GM12878 (cell line): Measurements from ENCODE around the gene MRS2. TPM values are rescaled to one million over a fixed set of nuclear protein-coding genes. Genes with fewer than 3 reads are reported as not detected.

Experiments used
- ATAC-seq: fragments of 200-7000 bp; cut with Tn5 transposase; 3 replicates; pipeline ENCODE4 v1.9.1; 2020; ENCODE audit warnings: mild to moderate bottlenecking, moderate library complexity
- BruUV-seq: library from RNA; stranded (reverse); fragments of 400-500 nt; replicated peaks from 2 replicates; lab custom pipeline; 2021; lab: Mats Ljungman, UMichigan
- CTCF ChIA-PET: fragments of 300-600 bp; sonication (Branson Sonifier 250); formaldehyde crosslinking; extraction: SDS; loops from one replicate; lab custom pipeline; 2021; ENCODE audit warnings: inconsistent platforms; lab: Yijun Ruan, JAX
- POLR2A ChIA-PET: fragments of 350-600 bp; formaldehyde crosslinking; extraction: SDS; loops from one replicate; lab custom pipeline; 2021; ENCODE audit warnings: inconsistent platforms; lab: Charles Lee
- RAD21 ChIA-PET: fragments of 300-600 bp; sonication (Branson Sonifier 250); formaldehyde crosslinking; loops from one replicate; lab custom pipeline; 2023; ENCODE audit warnings: antibody characterized with exemption; ENCODE audit not compliant: unreplicated experiment; lab: Charles Lee
- SMC1A ChIA-PET: fragments of 300-600 bp; sonication (Branson Sonifier 250); formaldehyde crosslinking; loops from one replicate; lab custom pipeline; 2023; ENCODE audit not compliant: unreplicated experiment, uncharacterized antibody; lab: Charles Lee
- DNase-seq: peaks from one replicate; pipeline ENCODE4 v3.0.0-alpha.2; 2011; ENCODE audit warnings: low read depth, low spot score
- FAIRE-seq: peaks from 3 replicates; lab custom pipeline; 2011; peaks lifted over from hg19 to GRCh38; lab: Jason Lieb, UNC
- H2AFZ ChIP-seq: 2 replicates; pipeline ENCODE4 v1.6.0; 2011; ENCODE audit warnings: low read depth, low read length, control low read depth; ENCODE audit not compliant: control insufficient read depth
- H3K27ac ChIP-seq: 2 replicates; pipeline ENCODE4 v1.5.1; 2011; ENCODE audit warnings: control low read depth; ENCODE audit not compliant: control insufficient read depth, insufficient read depth
- H3K27me3 ChIP-seq, 2 experiments: replicated peaks in 1 of 2; 2 replicates each; pipeline versions ENCODE4 v1.6.0 to v1.6.1; 2011; ENCODE audit warnings: low read length in 1 of 2; ENCODE audit not compliant: control insufficient read depth in 2 of 2, insufficient read depth in 2 of 2
- H3K36me3 ChIP-seq, 2 experiments: 2 replicates each; pipeline ENCODE4 v1.5.1; 2011; ENCODE audit warnings: low read length in 1 of 2; ENCODE audit not compliant: control insufficient read depth in 2 of 2, insufficient read depth in 2 of 2
- H3K4me1 ChIP-seq: 2 replicates; pipeline ENCODE4 v1.6.1; 2011; ENCODE audit warnings: mild to moderate bottlenecking, low read length, moderate library complexity, mixed read lengths; ENCODE audit not compliant: control insufficient read depth, insufficient read depth
- H3K4me2 ChIP-seq: 2 replicates; pipeline ENCODE4 v1.6.0; 2011; ENCODE audit warnings: control low read depth; ENCODE audit not compliant: control insufficient read depth, insufficient read depth
- H3K4me3 ChIP-seq: fragments of 200-600 bp; sonication (generic); 2 replicates; pipeline ENCODE4 v1.5.1; 2016
- H3K79me2 ChIP-seq: 2 replicates; pipeline ENCODE4 v1.6.0; 2011; ENCODE audit warnings: low read length; ENCODE audit not compliant: control insufficient read depth, insufficient read depth
- H3K9ac ChIP-seq: 2 replicates; pipeline ENCODE4 v1.8.0; 2011; ENCODE audit warnings: low read length, control low read depth, mixed read lengths; ENCODE audit not compliant: control insufficient read depth, insufficient read depth
- H3K9me3 ChIP-seq: replicated peaks from 3 replicates; pipeline ENCODE4 v1.5.1; 2011; ENCODE audit warnings: mild to moderate bottlenecking, low read length; ENCODE audit not compliant: control insufficient read depth, insufficient read depth
- H4K20me1 ChIP-seq: 2 replicates; pipeline ENCODE4 v1.6.0; 2011; ENCODE audit not compliant: control insufficient read depth, insufficient read depth
- CHD4 ChIP-seq: fragments of 200-600 bp; sonication (generic); IDR thresholded peaks from 2 replicates; pipeline ENCODE4 v1.6.1; 2016; ENCODE audit warnings: mild to moderate bottlenecking
- CREB1 ChIP-seq: IDR thresholded peaks from 2 replicates; pipeline ENCODE4 v1.6.1; 2012; ENCODE audit warnings: low read depth, mild to moderate bottlenecking, inconsistent platforms
- E2F8 ChIP-seq: fragments of 450-650 bp; IDR thresholded peaks from 2 replicates; pipeline ENCODE4 v1.6.1; 2018; ENCODE audit warnings: mild to moderate bottlenecking, low read depth, moderate library complexity; ENCODE audit not compliant: partially characterized antibody
- ELK1 ChIP-seq: IDR thresholded peaks from 2 replicates; pipeline ENCODE4 v1.6.1; 2012; ENCODE audit warnings: low read depth, low read length, improper control_type of control experiment
- KDM1A ChIP-seq: fragments of 200-600 bp; sonication (generic); IDR thresholded peaks from 2 replicates; pipeline ENCODE4 v1.6.1; 2016; ENCODE audit warnings: borderline replicate concordance
- MTA2 ChIP-seq: fragments of 450-650 bp; IDR thresholded peaks from 2 replicates; pipeline ENCODE4 v1.6.1; 2016; ENCODE audit warnings: low read depth, mild to moderate bottlenecking, moderate library complexity
- PAX8 ChIP-seq: fragments of 450-650 bp; IDR thresholded peaks from 2 replicates; pipeline ENCODE4 v1.6.1; 2017; ENCODE audit warnings: mild to moderate bottlenecking, moderate library complexity
- PKNOX1 ChIP-seq: fragments of 450-650 bp; IDR thresholded peaks from 2 replicates; pipeline ENCODE4 v1.6.1; 2016; ENCODE audit warnings: mild to moderate bottlenecking
- PRDM15 ChIP-seq: fragments of 450-650 bp; formaldehyde crosslinking; IDR thresholded peaks from 2 replicates; pipeline ENCODE4 v1.4.0; 2020; ENCODE audit warnings: mild to moderate bottlenecking, moderate library complexity
- RCOR1 ChIP-seq: conservative IDR thresholded peaks from 2 replicates; pipeline ENCODE4 v1.6.1; 2012; ENCODE audit warnings: low read depth, low read length, improper control_type of control experiment
- SREBF1 ChIP-seq: IDR thresholded peaks from 2 replicates; pipeline ENCODE4 v1.6.1; 2012; ENCODE audit warnings: mild to moderate bottlenecking, low read length
- SREBF2 ChIP-seq: IDR thresholded peaks from 2 replicates; pipeline ENCODE4 v1.6.1; 2012; ENCODE audit warnings: mild to moderate bottlenecking, low read length
- TCF12 ChIP-seq: IDR thresholded peaks from 2 replicates; pipeline ENCODE4 v1.6.1; 2011; ENCODE audit warnings: low read depth, mild to moderate bottlenecking, low read length
- TCF7 ChIP-seq: IDR thresholded peaks from 2 replicates; pipeline ENCODE4 v1.6.1; 2014; ENCODE audit warnings: antibody characterized with exemption, borderline replicate concordance
- YBX1 ChIP-seq: fragments of 450-650 bp; IDR thresholded peaks from 2 replicates; pipeline ENCODE4 v1.6.1; 2016; ENCODE audit warnings: antibody characterized with exemption
- ZSCAN29 ChIP-seq: fragments of 450-650 bp; IDR thresholded peaks from 2 replicates; pipeline ENCODE4 v1.6.1; 2017; ENCODE audit warnings: mild to moderate bottlenecking, moderate library complexity
- ZZZ3 ChIP-seq: IDR thresholded peaks from 2 replicates; pipeline ENCODE4 v1.6.1; 2011; ENCODE audit warnings: low read depth; ENCODE audit not compliant: control insufficient read depth, insufficient read length
- WGBS: methylation state at CpG from one replicate; pipeline ENCODE4 v1.1.6; 2016; ENCODE audit warnings: low lambda C conversion rate; ENCODE audit not compliant: insufficient replicate concordance, insufficient coverage; ENCODE audit errors: missing lambda C conversion rate; 5-methylcytosine and 5-hydroxymethylcytosine counted together
- in situ Hi-C: fragments of 300-500 bp; cut with MboI; formaldehyde crosslinking; loops from 9 replicates; pipeline ENCODE4 v1.14.3; 2018; ENCODE audit warnings: mixed read lengths
- intact Hi-C: fragments of 100-400 bp; cut with micrococcal nuclease; formaldehyde crosslinking; loops from one replicate; pipeline ENCODE4 v1.14.2; 2022; ENCODE audit not compliant: unreplicated experiment
- polyA plus RNA-seq, 11 experiments: library from polyadenylated mRNA; depleted of rRNA in 4 of 11; unstranded in 6 of 11; stranded (reverse) in 5 of 11; fragments of >200 nt; fragmentation: Nextera tagmentation in 4 of 11; fragmentation: Illumina TruSeq in 1 of 11; extraction: Ambion mirVana in 4 of 11; extraction: Trizol in 1 of 11; gene quantifications; 1 replicate in 1 of 11; 2 replicates in 10 of 11; pipeline versions ENCODE4 v1.2.1 to v1.2.3, GENCODE V29; 2011 to 2016; ENCODE audit warnings: inconsistent platforms in 2 of 11, missing spikeins in 2 of 11, low read depth in 1 of 11
- total RNA-seq, 4 experiments: library from RNA; depleted of rRNA in 3 of 4; stranded (reverse); fragments of >200 nt in 3 of 4; fragmentation: Illumina TruSeq in 1 of 4; extraction: Trizol in 1 of 4; gene quantifications; 2 replicates each; pipeline versions ENCODE4 v1.2.1 to v1.2.3, GENCODE V29; 2013 to 2021

The MRS2 gene
- total and polyA plus RNA-seq, 10 of the 15 experiments (the other 5 are each of a cell fraction or from before 2014, with no cell fraction given) = 7.5 to 29.9 (median 24.2) TPM

- TF ChIP-seq ELK1 (no peak), KDM1A (no peak), ZSCAN29 (no peak), TCF7 (no peak), CREB1 (no peak), YBX1 (no peak), ZZZ3 (no peak)
Measured at GRCh38 chr6:24353861-24354260, 48.9 kb upstream of the MRS2 start (continued).

GRCh38 chr6:24355393-24355792 is 47.3 kb upstream of the MRS2 start:
- BruUV-seq = no TSS peak
- H3K27me3 ChIP-seq = peaks cover 0 to 2% of the 10 kb centered on the region in 2 experiments; a peak in 1 of 4 replicates
- H2AFZ ChIP-seq = no peak overlapping the region
- H3K36me3 ChIP-seq = no peaks in the 10 kb centered on the region
- 60% methylated on average over 4 of the region's 4 CpGs for WGBS
- H4K20me1 ChIP-seq = no peaks in the 10 kb centered on the region
- H3K9ac ChIP-seq = no peak overlapping the region
- ATAC-seq = no peak
- CTCF ChIA-PET = interaction anchor here (1.3 kb wide), 1 partner anchor 106 kb away, joined by 3 read pairs; no protein-coding TSS in a partner anchor
- no peak overlapping the region for H3K27ac ChIP-seq
- FAIRE-seq = no peak
- POLR2A ChIA-PET = no interaction called here
- H3K4me2 ChIP-seq = no peak overlapping the region
- RAD21 ChIA-PET = no interaction called here
- no peaks in the 10 kb centered on the region for H3K79me2 ChIP-seq
- DNase-seq = no peak
- in situ Hi-C loops = no loop called here
- no peaks in the 10 kb centered on the region; the same call in 1 of the 2 replicates for H3K4me1 ChIP-seq
- H3K4me3 ChIP-seq = no peak overlapping the region
- H3K9me3 ChIP-seq = no peaks in the 10 kb centered on the region
- intact Hi-C loops = loop anchor here (5.0 kb wide), 1 partner anchor 288 kb away; no protein-coding TSS in a partner anchor
- SMC1A ChIA-PET = no interaction called here
- TF ChIP-seq PRDM15 (CRISPR knock-in tag) = no peak
- TF ChIP-seq TCF12 = no peak
- no peak for TF ChIP-seq RCOR1
- TF ChIP-seq CHD4 = no peak
- no peak for TF ChIP-seq E2F8
- no peak for TF ChIP-seq SREBF2
- TF ChIP-seq PAX8 = no peak
- TF ChIP-seq MTA2 = no peak
- TF ChIP-seq PKNOX1 = no peak
- TF ChIP-seq SREBF1 = no peak
